ENCODE data around the gene KRAS. TPM values are rescaled to one million over a fixed set of nuclear protein-coding genes. Genes with fewer than 3 reads are reported as not detected.

KRAS gene
- polyA plus RNA-seq, 4 donors = 11.3 to 39.2 (median 14.6) TPM

DNA sequence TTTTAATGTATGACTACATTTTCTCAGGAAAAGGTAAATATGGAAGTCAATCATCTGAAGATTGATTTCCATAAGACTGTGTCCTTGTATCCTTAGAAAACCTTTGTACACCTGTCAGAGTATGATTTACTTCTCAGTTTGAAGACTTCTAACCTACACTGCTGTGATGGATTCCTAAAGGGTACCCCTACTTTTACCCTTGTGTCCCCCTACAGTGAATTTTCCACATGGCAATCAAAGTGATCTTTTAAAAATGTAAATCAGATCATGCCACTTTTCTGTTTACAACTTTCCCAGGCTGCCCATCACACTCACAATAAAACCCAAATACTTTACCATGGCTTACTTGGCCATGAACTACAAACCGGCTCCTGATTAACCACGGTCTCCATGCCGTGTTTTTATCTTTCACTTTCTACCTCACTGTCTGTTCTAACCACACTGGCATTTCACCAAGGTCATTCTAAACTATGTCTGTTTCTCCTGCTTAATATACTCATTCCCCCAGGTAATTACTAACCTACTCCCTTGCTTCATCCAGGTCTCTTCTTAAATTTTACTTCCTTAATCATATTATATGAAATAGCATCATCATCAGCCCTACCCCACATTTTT is 63.8 kb downstream of the KRAS start:
- WGBS, 3 donors = 9 to 45% (median 17%) methylated on average over 3 of the region's 3 CpGs
- DNase-seq = no peak
- no peak overlapping the region for H3K27ac ChIP-seq (ENCODE audit: low read depth in 1 of 3, low read length in 2 of 3)
- no peak overlapping the region for H3K4me3 ChIP-seq (ENCODE audit: low read depth in 1 of 3, low read length in 3 of 3)
- H3K36me3 ChIP-seq (ENCODE audit: control insufficient read depth in 3 of 3, insufficient read depth in 2 of 3, low read depth in 1 of 3, low read length in 3 of 3) = no peaks in the 10 kb centered on the region
- H3K9me3 ChIP-seq (ENCODE audit: control insufficient read depth in 2 of 2, insufficient read depth in 1 of 2, low read depth in 1 of 2, low read length in 1 of 2) = no peaks in the 10 kb centered on the region
- no peaks in the 10 kb centered on the region for H3K4me1 ChIP-seq (ENCODE audit: control insufficient read depth in 3 of 3, insufficient read depth in 2 of 3, low read depth in 1 of 3, low read length in 2 of 3)
- H3K27me3 ChIP-seq (ENCODE audit: control insufficient read depth in 3 of 3, insufficient read depth in 3 of 3, low read length in 3 of 3) = no peaks in the 10 kb centered on the region
- FAIRE-seq = no peak

DNA sequence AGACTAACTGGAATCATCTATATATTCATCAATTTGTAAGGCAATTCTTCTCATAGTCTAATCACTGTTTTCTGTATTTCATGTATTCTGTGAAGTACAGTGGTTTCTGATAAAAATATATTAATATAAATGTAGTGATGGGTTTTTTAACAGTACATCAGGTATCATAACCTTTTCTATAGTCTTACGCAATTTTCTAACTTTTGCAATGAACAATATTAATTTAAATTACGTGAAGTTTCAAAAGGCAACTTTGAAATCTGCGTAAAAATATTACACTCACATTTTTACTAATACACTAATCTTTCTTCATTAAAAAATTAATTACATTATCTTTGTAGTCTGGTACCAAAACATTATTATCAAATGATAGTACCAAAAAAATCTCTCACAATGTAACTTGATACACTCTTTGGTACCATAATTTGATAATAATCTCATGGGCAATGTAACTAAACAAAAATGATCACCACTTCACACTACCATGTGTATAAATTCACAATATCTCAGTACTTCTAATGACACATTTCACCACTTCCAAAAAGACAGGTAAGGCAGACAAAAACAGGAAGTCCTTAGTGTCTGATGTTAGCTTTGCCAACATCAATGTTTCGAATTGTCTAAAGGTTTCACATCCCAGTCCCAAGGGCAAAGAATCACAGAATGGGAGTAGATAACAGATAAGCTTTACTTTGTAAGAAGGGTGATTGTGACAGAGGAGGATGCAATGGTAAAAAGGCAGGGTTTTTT is 64.5 kb downstream of the KRAS start:
- DNase-seq = no peak
- Histone ChIP-seq H3K4me3 (ENCODE audit: low read depth in 1 of 3, low read length in 3 of 3) (no peak overlapping the region), H3K27ac (ENCODE audit: low read depth in 1 of 3, low read length in 2 of 3) (no peak overlapping the region), H3K4me1 (ENCODE audit: control insufficient read depth in 3 of 3, insufficient read depth in 2 of 3, low read depth in 1 of 3, low read length in 2 of 3) (no peaks in the 10 kb centered on the region), H3K36me3 (ENCODE audit: control insufficient read depth in 3 of 3, insufficient read depth in 2 of 3, low read depth in 1 of 3, low read length in 3 of 3) (no peaks in the 10 kb centered on the region), H3K27me3 (ENCODE audit: control insufficient read depth in 3 of 3, insufficient read depth in 3 of 3, low read length in 3 of 3) (no peaks in the 10 kb centered on the region), H3K9me3 (ENCODE audit: control insufficient read depth in 2 of 2, insufficient read depth in 1 of 2, low read depth in 1 of 2, low read length in 1 of 2) (no peaks in the 10 kb centered on the region)
- FAIRE-seq = peak; percentile 70
- 68 to 92% (median 84%) methylated on average over 4 of the region's 4 CpGs for WGBS, 3 donors

DNA sequence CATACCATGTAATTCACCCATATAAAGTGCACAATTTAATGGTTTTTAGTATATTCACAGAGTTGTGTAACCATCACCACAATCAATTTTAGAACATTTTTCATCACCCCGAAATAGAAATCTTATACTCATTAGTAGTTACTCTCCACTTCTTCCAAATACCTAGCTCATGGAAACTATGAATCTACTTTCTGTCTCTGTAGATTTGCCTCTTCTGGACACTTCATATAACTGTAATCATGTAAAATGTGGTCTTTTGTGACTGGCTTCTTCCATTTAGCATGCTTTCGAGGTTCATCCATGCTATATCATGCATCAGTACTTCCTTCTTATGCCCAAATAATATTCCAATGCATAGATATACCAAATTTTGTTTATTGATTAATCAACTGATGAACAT is 66.6 kb downstream of the KRAS start:
- Histone ChIP-seq H3K27ac (ENCODE audit: low read depth in 1 of 3, low read length in 2 of 3) (no peak overlapping the region), H3K4me1 (ENCODE audit: control insufficient read depth in 3 of 3, insufficient read depth in 2 of 3, low read depth in 1 of 3, low read length in 2 of 3) (no peaks in the 10 kb centered on the region), H3K4me3 (ENCODE audit: low read depth in 1 of 3, low read length in 3 of 3) (no peak overlapping the region), H3K9me3 (ENCODE audit: control insufficient read depth in 2 of 2, insufficient read depth in 1 of 2, low read depth in 1 of 2, low read length in 1 of 2) (no peaks in the 10 kb centered on the region), H3K27me3 (ENCODE audit: control insufficient read depth in 3 of 3, insufficient read depth in 3 of 3, low read length in 3 of 3) (no peaks in the 10 kb centered on the region), H3K36me3 (ENCODE audit: control insufficient read depth in 3 of 3, insufficient read depth in 2 of 3, low read depth in 1 of 3, low read length in 3 of 3) (no peaks in the 10 kb centered on the region)
- WGBS, 3 donors = 46 to 79% (median 63%) methylated on average over 2 of the region's 2 CpGs
- no peak for DNase-seq
- FAIRE-seq = no peak

DNA sequence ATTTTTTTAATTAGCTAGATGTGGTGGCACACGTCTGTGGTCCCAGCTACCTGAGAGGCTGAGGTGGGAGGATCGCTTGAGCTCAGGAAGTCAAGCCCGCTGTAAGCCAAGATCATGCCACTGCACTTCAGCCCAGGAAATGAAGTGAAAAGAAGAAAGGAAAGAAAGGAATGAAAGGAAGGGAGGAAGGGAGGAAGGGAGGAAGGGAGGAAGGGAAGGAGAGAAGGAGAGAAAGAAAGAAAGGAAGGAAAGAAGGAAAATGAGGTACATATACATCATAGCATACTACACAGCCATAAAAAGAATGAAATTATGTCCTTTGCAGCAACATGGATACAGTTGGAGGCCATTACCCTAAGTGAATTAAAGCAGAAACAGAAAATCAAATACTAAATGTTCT is 68.0 kb downstream of the KRAS start:
- no peaks in the 10 kb centered on the region for H3K27me3 ChIP-seq (ENCODE audit: control insufficient read depth in 3 of 3, insufficient read depth in 3 of 3, low read length in 3 of 3)
- FAIRE-seq (no peak), DNase-seq (no peak)
- no peak overlapping the region for H3K4me3 ChIP-seq (ENCODE audit: low read depth in 1 of 3, low read length in 3 of 3)
- WGBS, 3 donors = 71 to 78% (median 71%) methylated on average over 3 of the region's 3 CpGs
- no peak overlapping the region for H3K27ac ChIP-seq (ENCODE audit: low read depth in 1 of 3, low read length in 2 of 3)
- H3K9me3 ChIP-seq (ENCODE audit: control insufficient read depth in 2 of 2, insufficient read depth in 1 of 2, low read depth in 1 of 2, low read length in 1 of 2) = no peaks in the 10 kb centered on the region
- no peaks in the 10 kb centered on the region for H3K4me1 ChIP-seq (ENCODE audit: control insufficient read depth in 3 of 3, insufficient read depth in 2 of 3, low read depth in 1 of 3, low read length in 2 of 3)
- H3K36me3 ChIP-seq (ENCODE audit: control insufficient read depth in 3 of 3, insufficient read depth in 2 of 3, low read depth in 1 of 3, low read length in 3 of 3) = no peaks in the 10 kb centered on the region

DNA sequence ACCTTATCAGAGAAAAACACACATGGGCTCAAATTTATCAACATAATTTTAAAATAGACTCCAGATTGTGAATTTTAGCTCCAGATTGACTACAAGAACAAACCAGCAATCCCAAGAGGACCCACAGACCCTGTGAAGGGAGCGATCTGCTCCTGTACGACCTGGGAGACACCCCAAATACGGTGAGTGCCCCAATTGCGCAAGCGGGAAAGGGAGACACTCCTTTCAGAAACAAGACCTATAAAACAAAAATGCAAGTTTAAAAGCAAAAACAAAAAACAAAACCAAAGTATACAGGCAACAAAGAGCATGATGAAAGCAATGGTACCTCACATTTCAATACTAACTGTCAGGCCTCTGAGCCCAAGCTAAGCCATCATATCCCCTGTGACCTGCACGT is 87.9 kb downstream of the KRAS start:
- Histone ChIP-seq H3K27me3 (ENCODE audit: control insufficient read depth in 3 of 3, insufficient read depth in 3 of 3, low read length in 3 of 3) (no peaks in the 10 kb centered on the region), H3K4me3 (ENCODE audit: low read depth in 1 of 3, low read length in 3 of 3) (no peak overlapping the region), H3K27ac (ENCODE audit: low read depth in 1 of 3, low read length in 2 of 3) (no peak overlapping the region), H3K36me3 (ENCODE audit: control insufficient read depth in 3 of 3, insufficient read depth in 2 of 3, low read depth in 1 of 3, low read length in 3 of 3) (no peaks in the 10 kb centered on the region), H3K4me1 (ENCODE audit: control insufficient read depth in 3 of 3, insufficient read depth in 2 of 3, low read depth in 1 of 3, low read length in 2 of 3) (no peaks in the 10 kb centered on the region), H3K9me3 (ENCODE audit: control insufficient read depth in 2 of 2, insufficient read depth in 1 of 2, low read depth in 1 of 2, low read length in 1 of 2) (no peaks in the 10 kb centered on the region)
- WGBS, 3 donors = 88 to 91% (median 91%) methylated on average over 6 of the region's 6 CpGs
- no peak for DNase-seq
- no peak for FAIRE-seq

DNA sequence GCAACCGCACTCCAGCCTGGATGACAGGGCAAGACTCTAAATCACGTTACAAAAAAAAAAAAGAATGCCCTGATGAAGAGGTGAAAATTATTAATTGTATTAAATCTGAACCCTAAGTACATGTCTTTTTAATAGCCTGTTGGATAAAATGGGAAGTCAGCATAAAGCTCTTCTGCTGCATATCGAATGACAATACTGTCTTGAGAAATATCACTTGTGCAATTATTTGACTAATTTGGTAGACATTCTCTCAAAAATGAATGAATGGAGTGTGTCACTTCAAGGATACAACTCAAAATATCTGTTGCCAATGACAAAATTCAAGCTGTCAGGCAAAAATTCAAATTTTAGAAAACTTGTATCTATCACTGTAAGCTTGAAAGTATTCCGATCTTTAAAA is 94.7 kb downstream of the KRAS start:
- Histone ChIP-seq H3K4me3 (ENCODE audit: low read depth in 1 of 3, low read length in 3 of 3) (no peak overlapping the region), H3K27ac (ENCODE audit: low read depth in 1 of 3, low read length in 2 of 3) (no peak overlapping the region), H3K36me3 (ENCODE audit: control insufficient read depth in 3 of 3, insufficient read depth in 2 of 3, low read depth in 1 of 3, low read length in 3 of 3) (no peaks in the 10 kb centered on the region), H3K27me3 (ENCODE audit: control insufficient read depth in 3 of 3, insufficient read depth in 3 of 3, low read length in 3 of 3) (no peaks in the 10 kb centered on the region), H3K9me3 (ENCODE audit: control insufficient read depth in 2 of 2, insufficient read depth in 1 of 2, low read depth in 1 of 2, low read length in 1 of 2) (no peaks in the 10 kb centered on the region), H3K4me1 (ENCODE audit: control insufficient read depth in 3 of 3, insufficient read depth in 2 of 3, low read depth in 1 of 3, low read length in 2 of 3) (peaks cover 0 to 4% (median 0%) of the 10 kb centered on the region in 3 donors)
- FAIRE-seq (no peak), DNase-seq (no peak)
- WGBS, 3 donors = 92 to 96% (median 92%) methylated on average over 4 of the region's 4 CpGs

DNA sequence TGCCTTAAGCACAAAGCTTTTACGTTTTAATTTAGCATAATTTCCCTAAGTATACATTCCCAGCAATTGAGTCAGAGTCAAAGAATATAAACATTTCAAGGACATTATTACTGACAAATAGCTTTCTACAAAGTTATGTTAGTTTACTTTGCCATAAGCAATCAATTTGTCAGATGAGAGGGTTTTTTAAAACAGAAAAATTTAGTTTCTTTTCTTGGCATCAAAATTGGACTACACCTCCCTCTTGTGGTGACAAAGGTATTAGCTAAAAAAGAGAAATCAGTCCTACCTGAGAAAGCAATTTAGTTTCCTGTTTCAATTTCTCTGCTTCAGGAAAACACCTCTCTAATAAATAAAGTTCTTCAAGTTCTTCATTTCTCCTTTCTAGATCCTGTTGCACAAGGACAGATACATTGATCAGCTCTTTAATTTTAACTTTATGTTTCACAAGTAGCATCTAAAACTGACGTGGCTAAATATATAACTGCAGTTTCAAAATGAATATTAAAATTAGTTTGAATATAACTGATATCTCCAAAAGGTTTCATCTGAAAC is 95.6 kb downstream of the KRAS start:
- H3K4me1 ChIP-seq (ENCODE audit: control insufficient read depth in 3 of 3, insufficient read depth in 2 of 3, low read depth in 1 of 3, low read length in 2 of 3) = peaks cover 0 to 4% (median 0%) of the 10 kb centered on the region in 3 donors
- H3K36me3 ChIP-seq (ENCODE audit: control insufficient read depth in 3 of 3, insufficient read depth in 2 of 3, low read depth in 1 of 3, low read length in 3 of 3) = no peaks in the 10 kb centered on the region
- WGBS, 3 donors = 36 to 53% (median 49%) methylated on average over 2 of the region's 2 CpGs
- no peaks in the 10 kb centered on the region for H3K9me3 ChIP-seq (ENCODE audit: control insufficient read depth in 2 of 2, insufficient read depth in 1 of 2, low read depth in 1 of 2, low read length in 1 of 2)
- DNase-seq (peak; percentile 37 to 42), FAIRE-seq (peak; percentile 39)
- H3K27ac ChIP-seq (ENCODE audit: low read depth in 1 of 3, low read length in 2 of 3) = no peak overlapping the region
- H3K27me3 ChIP-seq (ENCODE audit: control insufficient read depth in 3 of 3, insufficient read depth in 3 of 3, low read length in 3 of 3) = no peaks in the 10 kb centered on the region
- no peak overlapping the region for H3K4me3 ChIP-seq (ENCODE audit: low read depth in 1 of 3, low read length in 3 of 3)
